Stimulated activated CD4-positive, alpha-beta T cell treated with anti-CD3 and anti-CD28 coated beads, Interleukin-2, amount 100 ng/mL, for 24 hours (primary cell): ENCODE results near the gene ULK1.
A peak's percentile ranks its signal among the peaks of the same experiment; 100 is the strongest.

Experiments used
- DNase-seq, 2 donors: peaks; one replicate each; pipeline ENCODE4 v3.0.0-alpha.2; 2020

The ULK1 gene

GRCh38 chr12:131894313-131894860 is at the start of gene ULK1:
ULK1 (plus strand) TSS chr12:131894622; CDS start chr12:131895002, 380 bp downstream.
- peak; percentile 93 to 96 for DNase-seq

DNA sequence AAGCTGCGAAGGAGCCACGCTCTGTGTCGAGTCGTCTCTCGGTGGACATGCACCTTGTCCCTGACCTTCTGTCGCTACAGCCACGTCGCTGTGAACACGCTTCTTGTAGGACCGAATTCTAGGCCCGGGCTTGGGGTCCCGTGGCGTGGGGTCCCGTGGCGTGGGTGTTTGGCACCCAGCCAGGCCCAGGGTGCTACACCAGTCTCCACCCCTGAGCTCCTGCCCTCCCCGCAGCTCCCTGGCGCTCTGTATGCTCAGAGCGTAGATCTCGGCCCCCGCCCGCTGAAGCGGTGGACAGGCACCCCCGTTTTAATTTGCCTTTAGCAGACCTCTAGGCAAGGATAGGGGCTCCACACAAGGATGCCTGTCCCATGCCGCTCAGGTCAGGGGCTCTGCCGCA is 49.8 kb upstream of the ULK1 start:
- DNase-seq, result no peak

GRCh38 chr12:131845121-131845520 is 49.3 kb upstream of the ULK1 start:
- DNase-seq, result no peak

GRCh38 chr12:131847456-131847855 is 47.0 kb upstream of the ULK1 start:
- DNase-seq, result no peak

DNA sequence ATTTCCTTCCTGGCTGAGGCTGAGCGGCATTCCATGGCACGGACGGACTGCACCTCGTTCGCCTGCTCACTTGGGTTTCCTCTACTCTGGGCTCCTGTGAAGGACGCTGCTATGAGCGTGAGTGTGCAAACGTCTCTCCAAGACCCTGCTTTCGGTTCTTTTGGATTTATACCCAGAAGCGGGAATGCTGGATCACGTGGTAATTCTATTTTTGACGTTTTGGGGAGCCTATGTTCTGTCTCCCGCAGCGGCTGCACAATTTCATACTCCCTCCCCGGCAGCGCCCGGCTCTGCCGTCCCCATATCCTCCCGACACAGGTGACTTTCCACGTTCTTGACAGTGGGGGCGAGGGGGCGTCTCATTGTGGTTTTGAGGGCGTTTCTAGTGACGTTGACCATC is 45.7 kb upstream of the ULK1 start:
- DNase-seq, result no peak

DNA sequence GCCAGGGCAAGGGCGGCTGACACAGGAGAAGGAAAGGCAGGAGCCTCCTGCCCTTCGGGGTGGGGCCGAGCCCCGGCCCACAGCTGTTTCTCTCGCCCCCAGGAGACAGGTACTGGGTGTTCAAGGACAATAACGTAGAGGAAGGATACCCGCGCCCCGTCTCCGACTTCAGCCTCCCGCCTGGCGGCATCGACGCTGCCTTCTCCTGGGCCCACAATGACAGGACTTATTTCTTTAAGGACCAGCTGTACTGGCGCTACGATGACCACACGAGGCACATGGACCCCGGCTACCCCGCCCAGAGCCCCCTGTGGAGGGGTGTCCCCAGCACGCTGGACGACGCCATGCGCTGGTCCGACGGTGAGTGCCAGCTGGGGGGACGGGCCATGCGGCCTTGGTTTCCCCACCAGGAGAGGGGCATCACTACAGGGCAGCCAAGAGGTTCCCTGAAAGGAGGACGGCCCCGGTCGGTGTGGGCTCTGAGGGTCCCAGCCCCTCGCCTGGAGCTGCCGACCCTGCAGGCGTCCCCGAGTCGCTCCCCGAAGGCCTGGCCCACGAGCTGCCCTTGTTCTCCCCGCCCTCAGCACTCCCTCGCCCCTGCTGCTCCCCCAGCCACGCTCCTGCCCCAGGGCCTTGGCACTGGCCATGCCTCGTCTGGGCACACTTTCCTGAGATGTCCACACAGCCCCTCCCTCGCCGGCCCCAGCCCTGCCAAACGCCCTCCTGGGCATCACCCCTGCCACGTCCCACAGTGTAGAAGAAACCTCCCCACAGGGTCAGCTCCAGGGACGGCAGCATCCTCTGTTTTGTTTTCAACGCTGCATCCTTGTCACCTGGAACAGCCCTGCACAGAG is 44.5 kb upstream of the ULK1 start:
- no peak for DNase-seq

DNA sequence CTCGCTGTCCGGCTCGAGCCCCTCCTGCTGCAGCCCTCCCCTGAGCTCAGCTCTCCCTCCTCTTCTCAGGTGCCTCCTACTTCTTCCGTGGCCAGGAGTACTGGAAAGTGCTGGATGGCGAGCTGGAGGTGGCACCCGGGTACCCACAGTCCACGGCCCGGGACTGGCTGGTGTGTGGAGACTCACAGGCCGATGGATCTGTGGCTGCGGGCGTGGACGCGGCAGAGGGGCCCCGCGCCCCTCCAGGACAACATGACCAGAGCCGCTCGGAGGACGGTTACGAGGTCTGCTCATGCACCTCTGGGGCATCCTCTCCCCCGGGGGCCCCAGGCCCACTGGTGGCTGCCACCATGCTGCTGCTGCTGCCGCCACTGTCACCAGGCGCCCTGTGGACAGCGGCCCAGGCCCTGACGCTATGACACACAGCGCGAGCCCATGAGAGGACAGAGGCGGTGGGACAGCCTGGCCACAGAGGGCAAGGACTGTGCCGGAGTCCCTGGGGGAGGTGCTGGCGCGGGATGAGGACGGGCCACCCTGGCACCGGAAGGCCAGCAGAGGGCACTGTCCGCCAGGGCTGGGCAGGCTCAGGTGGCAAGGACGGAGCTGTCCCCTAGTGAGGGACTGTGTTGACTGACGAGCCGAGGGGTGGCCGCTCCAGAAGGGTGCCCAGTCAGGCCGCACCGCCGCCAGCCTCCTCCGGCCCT is 43.4 kb upstream of the ULK1 start:
- peak in 1 of 2 donors; percentile 33 for DNase-seq

DNA sequence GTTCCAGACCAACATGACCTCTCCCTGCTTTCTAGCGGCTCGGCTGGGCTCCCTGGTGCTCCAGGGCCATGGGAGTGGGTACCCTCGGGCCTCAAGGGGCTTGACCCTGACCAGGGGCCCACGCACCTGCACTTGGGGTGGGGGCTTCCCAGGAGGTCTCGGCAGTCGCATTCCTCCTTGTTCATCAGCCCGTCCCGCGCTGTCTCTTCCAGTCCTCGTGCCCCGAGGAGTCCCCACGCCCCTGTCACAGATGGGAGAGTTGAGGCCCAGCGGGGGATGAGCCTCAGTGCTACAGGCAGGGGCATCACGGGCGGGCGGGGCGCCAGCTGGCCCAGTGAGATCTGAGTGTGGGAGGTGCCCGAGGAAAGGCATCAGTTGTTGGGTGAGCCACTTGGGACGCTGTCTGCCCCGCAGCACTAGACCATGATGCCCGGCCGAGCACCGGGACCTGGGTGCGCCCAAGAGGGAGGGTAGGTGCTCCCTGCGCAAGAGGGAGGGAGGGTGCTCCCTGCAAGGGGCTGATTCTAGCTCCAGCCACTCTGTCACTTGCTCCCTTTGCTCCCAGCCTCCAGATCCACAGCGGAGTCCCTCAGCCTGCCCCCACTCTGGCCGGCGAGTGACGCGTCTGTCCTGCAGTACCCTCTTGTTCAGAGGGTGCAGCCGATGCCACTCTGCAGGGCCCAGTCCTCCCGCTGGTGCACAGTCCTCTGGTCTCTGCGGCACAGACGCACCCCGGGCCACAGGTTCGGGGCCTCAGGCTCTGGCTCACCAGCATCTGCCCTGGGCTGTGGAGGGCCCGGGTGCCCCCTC is 42.5 kb upstream of the ULK1 start:
- DNase-seq, result no peak

DNA sequence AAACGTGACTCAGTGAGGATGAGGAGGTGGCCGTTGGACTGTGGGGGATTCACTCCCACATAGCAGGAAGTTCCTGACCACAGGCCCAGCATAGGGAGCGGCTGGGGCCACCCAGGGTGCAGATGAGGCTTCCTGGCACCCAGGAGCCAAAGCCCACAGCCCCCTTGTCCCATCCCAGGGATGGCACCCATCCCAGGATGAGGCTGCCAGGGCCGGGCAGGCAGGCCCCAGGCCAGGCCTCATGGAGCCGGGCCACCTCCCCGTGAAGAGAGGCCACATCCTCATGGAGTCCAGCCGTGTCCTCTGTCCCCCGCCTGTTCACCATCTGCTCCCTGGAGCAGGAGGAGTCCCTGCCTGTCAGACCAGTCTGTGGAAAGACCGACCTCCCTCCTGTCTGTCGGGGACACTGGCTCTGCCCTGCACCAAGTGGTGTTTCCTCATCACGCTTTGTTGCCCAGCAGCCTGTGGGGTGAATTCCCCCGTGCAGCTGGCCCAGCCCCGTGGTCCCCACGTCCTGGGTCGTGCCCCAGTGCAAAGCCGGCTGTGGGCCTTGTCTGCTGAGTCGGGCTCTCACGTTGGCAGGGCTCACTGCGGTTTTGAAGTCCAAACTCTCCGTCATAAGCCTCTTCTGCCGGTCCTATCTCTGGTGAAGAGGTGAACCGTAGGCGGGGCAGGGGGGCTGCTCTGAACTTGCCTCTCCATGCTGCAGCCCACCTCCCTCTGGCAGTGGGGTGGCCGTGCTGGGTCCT is 41.7 kb upstream of the ULK1 start:
- no peak for DNase-seq

- no peak for DNase-seq
Measured at GRCh38 chr12:131853832-131854797, 40.3 kb upstream of the ULK1 start.

- DNase-seq, result no peak
Measured at GRCh38 chr12:131854861-131855476, 39.5 kb upstream of the ULK1 start.

DNA sequence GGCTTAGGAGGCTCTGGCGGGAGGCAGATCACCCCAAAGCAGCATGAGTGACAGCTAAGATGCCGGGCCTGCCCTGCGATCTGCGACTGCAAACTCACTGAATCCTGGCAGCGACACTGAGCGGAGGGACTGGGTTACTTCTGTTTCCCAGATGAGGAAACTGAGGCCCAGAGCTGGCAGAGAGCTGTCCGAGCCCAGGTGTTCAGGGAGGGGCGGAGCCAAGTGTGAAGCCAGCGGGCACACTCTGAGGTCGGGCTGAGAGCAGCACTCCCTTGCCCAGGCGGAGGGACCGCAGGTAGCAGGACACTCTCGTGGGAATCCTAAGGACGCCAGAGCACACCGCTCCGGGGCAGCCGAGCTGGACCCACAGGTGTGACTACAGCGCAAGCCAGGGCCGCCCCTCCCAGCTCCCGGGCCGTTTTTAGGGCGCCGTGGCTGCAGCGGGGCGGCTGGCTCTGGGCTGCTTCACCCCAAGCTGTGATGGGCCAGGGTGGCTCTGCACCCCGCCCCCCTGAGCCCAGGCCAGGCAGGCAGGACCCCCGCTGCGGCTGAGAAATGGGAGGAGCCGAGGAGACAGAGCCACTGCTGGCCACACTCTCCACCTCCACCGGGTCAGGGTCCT is 38.8 kb upstream of the ULK1 start:
- no peak for DNase-seq

- no peak for DNase-seq
Measured at GRCh38 chr12:131856366-131857097, 37.9 kb upstream of the ULK1 start.

GRCh38 chr12:131857908-131858850 is 36.2 kb upstream of the ULK1 start:
- no peak for DNase-seq

- DNase-seq, result no peak
Measured at GRCh38 chr12:131860472-131861260, 33.8 kb upstream of the ULK1 start.

DNA sequence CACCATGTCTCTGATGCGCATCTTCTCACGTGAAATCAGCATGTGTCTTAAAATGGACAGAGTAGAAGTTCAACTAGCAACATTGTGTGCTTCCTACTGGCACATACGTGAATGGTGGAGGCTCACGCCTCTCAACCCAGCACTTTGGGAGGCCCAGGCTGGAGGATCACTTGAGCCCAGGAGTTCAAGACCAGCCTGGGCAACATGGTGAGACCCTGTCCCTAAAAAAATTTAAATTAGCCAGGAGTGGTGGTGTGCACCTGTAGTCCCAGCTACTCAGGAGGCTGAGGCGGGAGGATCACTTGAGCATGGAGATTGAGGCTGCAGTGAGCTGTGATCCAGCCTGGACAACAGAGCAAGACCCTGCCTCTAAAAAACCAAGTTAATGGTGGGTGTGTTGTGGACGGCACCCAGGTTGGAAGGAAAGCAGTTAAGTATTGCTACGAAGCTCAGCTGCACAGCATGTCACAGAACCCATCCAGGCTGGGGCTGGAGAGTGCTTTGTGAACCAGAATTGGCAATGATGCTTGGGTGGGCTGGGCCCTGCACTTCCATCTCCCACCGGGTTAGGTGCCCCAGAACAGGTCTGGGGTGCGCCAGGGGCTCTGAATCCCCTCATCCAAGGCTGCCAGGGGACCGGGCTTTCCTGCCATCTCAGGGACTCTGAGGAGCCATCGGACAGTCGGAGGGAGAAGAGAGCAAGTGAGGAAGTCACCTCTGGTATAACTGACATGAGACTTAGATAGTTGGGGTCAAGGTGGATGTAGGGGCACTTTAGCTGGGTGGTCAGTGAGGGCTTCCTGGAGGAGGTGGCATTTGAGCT is 33.0 kb upstream of the ULK1 start:
- DNase-seq, result no peak

DNA sequence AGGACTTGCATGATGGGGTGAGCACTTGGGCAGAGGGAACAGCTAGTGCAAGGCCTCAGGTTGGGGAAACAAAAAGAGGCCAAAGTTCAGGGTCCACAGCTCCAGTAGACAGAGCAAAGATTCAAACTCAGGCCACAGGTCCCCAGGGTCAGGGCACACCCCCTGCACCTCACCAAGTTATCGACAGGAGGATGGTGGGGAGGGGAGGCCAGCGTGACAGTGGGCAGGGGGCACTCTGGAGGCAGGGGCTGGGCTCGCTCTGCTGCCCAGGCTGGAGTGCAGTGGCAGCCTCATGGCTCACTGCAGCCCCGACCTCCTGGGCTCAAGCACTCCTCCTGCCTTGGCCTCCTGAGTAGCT is 32.4 kb upstream of the ULK1 start:
- DNase-seq, result no peak
